LoVo (cell line): ENCODE data around the gene AKIP1.
"Not testable (repeated sequence)": the region's sequence is repeated elsewhere in the genome, so short reads cannot be mapped to it uniquely, and the experiment has no call there.

Experiments
- DNase-seq: peaks from one replicate; pipeline ENCODE4 v3.0.0-alpha.2; 2016; ENCODE audit warnings: low spot score

Gene AKIP1

GRCh38 chr11:8917157-8917825 lies 6.3 kb downstream of the AKIP1 start:
- DNase-seq = peak; percentile 15

GRCh38 chr11:8922691-8923090 lies 11.7 kb downstream of the AKIP1 start:
- DNase-seq = no peak

- no peak for DNase-seq
Observed at GRCh38 chr11:8925711-8926110, 14.7 kb downstream of the AKIP1 start.

GRCh38 chr11:8926236-8926635 lies 15.2 kb downstream of the AKIP1 start:
- no peak for DNase-seq

GRCh38 chr11:8927233-8927632 lies 16.2 kb downstream of the AKIP1 start:
- DNase-seq = no peak

GRCh38 chr11:8928205-8928604 lies 17.2 kb downstream of the AKIP1 start:
- DNase-seq = no peak

GRCh38 chr11:8928981-8929615 lies 18.1 kb downstream of the AKIP1 start:
- no peak for DNase-seq

- DNase-seq = no peak
Observed at GRCh38 chr11:8930456-8931175, 19.6 kb downstream of the AKIP1 start.

- DNase-seq = no peak
Observed at GRCh38 chr11:8932564-8933180, 21.7 kb downstream of the AKIP1 start, which contains the start of gene C11orf16. Gene C11orf16 (minus strand): TSS chr11:8932947. CDS start chr11:8932308, 639 bp downstream.

GRCh38 chr11:8933931-8934330 lies 22.9 kb downstream of the AKIP1 start:
- DNase-seq = no peak

- peak; percentile 66 for DNase-seq
Observed at GRCh38 chr11:8934742-8935488, 23.9 kb downstream of the AKIP1 start.

- DNase-seq = not testable (repeated sequence)
Observed at GRCh38 chr11:8935789-8936188, 24.8 kb downstream of the AKIP1 start.

- no peak for DNase-seq
Observed at GRCh38 chr11:8937159-8937558, 26.2 kb downstream of the AKIP1 start.

- no peak for DNase-seq
Observed at GRCh38 chr11:8937659-8938058, 26.7 kb downstream of the AKIP1 start.

- DNase-seq = no peak
Observed at GRCh38 chr11:8941341-8942103, 30.5 kb downstream of the AKIP1 start.

- no peak for DNase-seq
Observed at GRCh38 chr11:8942518-8943066, 31.6 kb downstream of the AKIP1 start, which contains the start of gene ASCL3. Gene ASCL3 (minus strand): TSS chr11:8943016. CDS start chr11:8938161, 4,855 bp downstream.

GRCh38 chr11:8947230-8947943 lies 36.4 kb downstream of the AKIP1 start:
- no peak for DNase-seq

GRCh38 chr11:8948886-8949285 lies 37.9 kb downstream of the AKIP1 start:
- no peak for DNase-seq

- no peak for DNase-seq
Observed at GRCh38 chr11:8956860-8957259, 45.9 kb downstream of the AKIP1 start.

GRCh38 chr11:8959546-8960166 lies 48.7 kb downstream of the AKIP1 start:
- DNase-seq = peak; percentile 55
